ENCODE results near the gene PPM1G.

The PPM1G gene

GRCh38 chr2:27412419-27413152, 3.2 kb upstream of the PPM1G start:
- no peak for DNase-seq (ENCODE audit: low read depth)

- DNase-seq (ENCODE audit: low read depth), result no peak
Observed at GRCh38 chr2:27408601-27409320, 630 bp downstream of the PPM1G start.

- DNase-seq (ENCODE audit: low read depth), result no peak
Observed at GRCh38 chr2:27407798-27408491, 1.4 kb downstream of the PPM1G start.

GRCh38 chr2:27400348-27401135, 8.8 kb downstream of the PPM1G start:
- no peak for DNase-seq (ENCODE audit: low read depth)

GRCh38 chr2:27398962-27399361, 10.4 kb downstream of the PPM1G start:
- DNase-seq (ENCODE audit: low read depth), result no peak

GRCh38 chr2:27393225-27393624, 16.2 kb downstream of the PPM1G start:
- no peak for DNase-seq (ENCODE audit: low read depth)

- DNase-seq (ENCODE audit: low read depth), result no peak
Observed at GRCh38 chr2:27390822-27391679, 18.3 kb downstream of the PPM1G start.

- no peak for DNase-seq (ENCODE audit: low read depth)
Observed at GRCh38 chr2:27381577-27382181, 27.7 kb downstream of the PPM1G start.

- peak; percentile 79 for DNase-seq (ENCODE audit: low read depth)
Observed at GRCh38 chr2:27380626-27381545, 28.5 kb downstream of the PPM1G start, which contains the start of gene ZNF513. TSS of gene ZNF513 (minus strand) at chr2:27380734. CDS start at chr2:27380526, 208 bp downstream.

- DNase-seq (ENCODE audit: low read depth), result no peak
Observed at GRCh38 chr2:27379836-27380625, 29.4 kb downstream of the PPM1G start.

- DNase-seq (ENCODE audit: low read depth), result no peak
Observed at GRCh38 chr2:27379383-27379835, 30.0 kb downstream of the PPM1G start.

GRCh38 chr2:27378809-27379290, 30.5 kb downstream of the PPM1G start:
- DNase-seq (ENCODE audit: low read depth), result no peak

- no peak for DNase-seq (ENCODE audit: low read depth)
Observed at GRCh38 chr2:27378096-27378808, 31.1 kb downstream of the PPM1G start.

GRCh38 chr2:27377618-27378095, 31.7 kb downstream of the PPM1G start:
- DNase-seq (ENCODE audit: low read depth), result no peak

GRCh38 chr2:27376866-27377617, 32.3 kb downstream of the PPM1G start:
- DNase-seq (ENCODE audit: low read depth), result no peak

- no peak for DNase-seq (ENCODE audit: low read depth)
Observed at GRCh38 chr2:27376151-27376865, 33.1 kb downstream of the PPM1G start.

All from activated T-cell treated with anti-CD3 and anti-CD28 coated beads for 1 hour (primary cell).